Breast epithelium (tissue), 4 donors: ENCODE data around the gene SDR9C7. TPM values are rescaled to one million over a fixed set of nuclear protein-coding genes. Genes with fewer than 3 reads are reported as not detected.
"Not testable (repeated sequence)": the region's sequence is repeated elsewhere in the genome, so short reads cannot be mapped to it uniquely, and the experiment has no call there.

ENCODE experiments used
- DNase-seq, 2 donors: peaks; one replicate each; pipeline ENCODE4 v3.0.0-alpha.2; 2019; ENCODE audit warnings: low spot score in 2 of 2
- H3K27ac ChIP-seq, 2 donors: fragments of 200-600 bp; sonication (generic) in 1 of 2; one replicate each; pipeline ENCODE4 v1.5.1; 2016 to 2019; ENCODE audit warnings: mild to moderate bottlenecking in 1 of 2
- H3K27me3 ChIP-seq, 2 donors: fragments of 200-600 bp; sonication (generic) in 1 of 2; one replicate each; pipeline versions ENCODE4 v1.5.1 to v1.6.0; 2017 to 2019; ENCODE audit warnings: control low read depth in 1 of 2, mild to moderate bottlenecking in 1 of 2
- H3K36me3 ChIP-seq: fragments of 200-600 bp; one replicate; pipeline ENCODE4 v1.5.1; 2019
- H3K4me1 ChIP-seq, 2 donors: fragments of 200-600 bp; sonication (generic); one replicate each; pipeline ENCODE4 v1.5.1; 2016 to 2019; ENCODE audit warnings: control low read depth in 1 of 2
- H3K4me3 ChIP-seq, 3 donors: fragments of 200-600 bp; sonication (generic); 1 replicate in 2 of 3; 2 replicates in 1 of 3; pipeline ENCODE4 v1.5.1; 2016 to 2019; ENCODE audit warnings: mild to moderate bottlenecking in 3 of 3, moderate library complexity in 2 of 3
- H3K9me3 ChIP-seq, 2 donors: fragments of 200-600 bp; sonication (generic) in 1 of 2; one replicate each; pipeline ENCODE4 v1.5.1; 2016 to 2019; ENCODE audit warnings: control low read depth in 1 of 2
- POLR2A ChIP-seq: fragments of 450-650 bp; IDR thresholded peaks from one replicate; pipeline ENCODE4 v1.6.1; 2016; ENCODE audit warnings: antibody characterized with exemption, mild to moderate bottlenecking, moderate library complexity
- POLR2AphosphoS5 ChIP-seq, 3 donors: sonication (generic); formaldehyde crosslinking; IDR thresholded peaks; one replicate each; pipeline ENCODE4 v1.6.1; 2017; ENCODE audit warnings: antibody characterized with exemption in 3 of 3
- intact Hi-C: fragments of 100-400 bp; cut with DNase I; formaldehyde crosslinking; loops from one replicate; pipeline ENCODE4 v1.15.1; 2023; ENCODE audit warnings: low total_unique reads
- total RNA-seq, 3 donors: library from RNA; depleted of rRNA; stranded (reverse); fragments of >200 nt; gene quantifications; one replicate each; pipeline ENCODE4 v1.1.0, GENCODE V29; 2016
- TF ChIP-seq, protein P1 (sequence below), 3 donors: fragments of 450-650 bp; IDR thresholded peaks; one replicate each; pipeline ENCODE4 v1.5.1; 2016 to 2017; ENCODE audit warnings: antibody characterized with exemption in 3 of 3, mild to moderate bottlenecking in 3 of 3, moderate library complexity in 3 of 3

Gene SDR9C7
- total RNA-seq, 3 donors from 2014 or later = not detected

GRCh38 chr12:56947633-56948456, 13.6 kb upstream of the SDR9C7 start:
- intact Hi-C loops = no loop called here
- Histone ChIP-seq H3K4me1 (no peaks in the 10 kb centered on the region), H3K36me3 (no peaks in the 10 kb centered on the region), H3K4me3 (no peak overlapping the region), H3K9me3 (no peaks in the 10 kb centered on the region), H3K27ac (no peak overlapping the region), H3K27me3 (no peaks in the 10 kb centered on the region)
- TF ChIP-seq POLR2A = no peak
- TF ChIP-seq POLR2AphosphoS5 (IDR thresholded peaks at IDR 0.05) = no peak
- TF ChIP-seq, protein P1, sequence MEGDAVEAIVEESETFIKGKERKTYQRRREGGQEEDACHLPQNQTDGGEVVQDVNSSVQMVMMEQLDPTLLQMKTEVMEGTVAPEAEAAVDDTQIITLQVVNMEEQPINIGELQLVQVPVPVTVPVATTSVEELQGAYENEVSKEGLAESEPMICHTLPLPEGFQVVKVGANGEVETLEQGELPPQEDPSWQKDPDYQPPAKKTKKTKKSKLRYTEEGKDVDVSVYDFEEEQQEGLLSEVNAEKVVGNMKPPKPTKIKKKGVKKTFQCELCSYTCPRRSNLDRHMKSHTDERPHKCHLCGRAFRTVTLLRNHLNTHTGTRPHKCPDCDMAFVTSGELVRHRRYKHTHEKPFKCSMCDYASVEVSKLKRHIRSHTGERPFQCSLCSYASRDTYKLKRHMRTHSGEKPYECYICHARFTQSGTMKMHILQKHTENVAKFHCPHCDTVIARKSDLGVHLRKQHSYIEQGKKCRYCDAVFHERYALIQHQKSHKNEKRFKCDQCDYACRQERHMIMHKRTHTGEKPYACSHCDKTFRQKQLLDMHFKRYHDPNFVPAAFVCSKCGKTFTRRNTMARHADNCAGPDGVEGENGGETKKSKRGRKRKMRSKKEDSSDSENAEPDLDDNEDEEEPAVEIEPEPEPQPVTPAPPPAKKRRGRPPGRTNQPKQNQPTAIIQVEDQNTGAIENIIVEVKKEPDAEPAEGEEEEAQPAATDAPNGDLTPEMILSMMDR (IDR thresholded peaks at IDR 0.05) = no peak
- no peak for DNase-seq

GRCh38 chr12:56943878-56944277, 9.7 kb upstream of the SDR9C7 start:
- TF ChIP-seq, protein P1 (IDR thresholded peaks at IDR 0.05) = no peak
- TF ChIP-seq POLR2AphosphoS5 (IDR thresholded peaks at IDR 0.05) (no peak), POLR2A (no peak)
- no peak overlapping the region for H3K4me3 ChIP-seq
- intact Hi-C loops = no loop called here
- H3K27ac ChIP-seq = no peak overlapping the region
- H3K4me1 ChIP-seq = peaks cover 0 to 5% of the 10 kb centered on the region in 2 donors
- no peaks in the 10 kb centered on the region for H3K36me3 ChIP-seq
- no peaks in the 10 kb centered on the region for H3K27me3 ChIP-seq
- no peaks in the 10 kb centered on the region for H3K9me3 ChIP-seq
- no peak for DNase-seq

DNA sequence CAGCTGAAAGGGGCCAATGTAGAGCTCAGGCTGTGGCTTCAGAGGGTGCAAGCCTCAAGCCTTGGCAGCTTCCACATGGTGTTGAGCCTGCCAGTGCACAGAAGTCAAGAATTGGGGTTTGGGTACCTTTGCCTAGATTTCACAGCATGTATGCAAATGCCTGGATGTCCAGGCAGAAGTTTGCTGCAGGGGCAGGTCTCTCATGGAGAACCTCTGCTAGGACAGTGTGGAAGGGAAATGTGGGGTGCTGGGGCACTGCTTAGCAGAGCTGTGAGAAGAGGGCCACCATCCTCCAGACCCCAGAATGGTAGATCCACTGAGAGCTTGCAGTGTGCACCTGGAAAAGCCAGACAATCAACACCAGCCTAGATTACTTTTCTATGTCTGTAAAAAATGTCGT, 9.2 kb upstream of the SDR9C7 start:
- DNase-seq, H3K36me3 ChIP-seq, H3K4me1 ChIP-seq, H3K27me3 ChIP-seq, intact Hi-C loops, H3K4me3 ChIP-seq, H3K27ac ChIP-seq, H3K9me3 ChIP-seq: not testable (repeated sequence)

DNA sequence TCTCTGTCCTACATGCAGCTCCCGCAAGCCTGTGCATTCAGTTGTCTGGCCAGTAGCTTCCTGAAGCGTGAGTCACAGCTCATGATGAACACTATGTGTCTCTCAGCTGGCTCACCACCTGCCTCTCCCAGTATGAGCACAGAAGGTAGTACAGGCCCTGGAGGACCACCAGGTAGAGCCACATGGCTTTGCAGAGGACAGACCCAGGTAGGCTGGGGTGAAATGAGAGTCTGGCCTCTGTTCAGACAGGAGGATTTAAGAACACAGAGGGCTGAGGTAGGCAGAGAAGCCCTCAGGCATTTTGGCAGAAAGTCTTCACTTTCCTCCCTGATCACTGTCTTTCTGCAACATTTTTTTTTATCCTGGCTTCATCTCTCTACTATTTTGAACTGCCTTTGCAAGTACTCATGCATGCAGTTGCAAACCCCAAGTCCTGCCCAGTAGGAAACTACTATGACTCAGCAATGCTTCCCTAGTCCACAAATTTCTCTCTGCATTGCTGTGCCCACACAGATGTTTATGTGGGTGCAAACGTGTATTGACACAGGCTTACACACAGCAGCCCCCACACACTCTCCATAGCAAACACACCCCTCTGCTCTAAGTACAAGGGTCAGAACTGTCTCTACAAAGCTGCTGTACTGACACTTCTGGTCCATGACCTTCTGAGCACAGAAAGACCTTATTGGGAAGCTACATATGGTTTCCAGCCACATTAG, 7.2 kb upstream of the SDR9C7 start:
- Histone ChIP-seq H3K4me3 (no peak overlapping the region), H3K27ac (peak overlapping the region; percentile 34 to 61)
- peak in 1 of 2 donors; percentile 45 for DNase-seq

GRCh38 chr12:56940942-56941298, 6.7 kb upstream of the SDR9C7 start:
- H3K4me3 ChIP-seq, H3K36me3 ChIP-seq, DNase-seq, H3K27ac ChIP-seq, H3K4me1 ChIP-seq, intact Hi-C loops, H3K9me3 ChIP-seq, H3K27me3 ChIP-seq: not testable (repeated sequence)

More for the DNA sequence above, 7.2 kb upstream of the SDR9C7 start:
- Histone ChIP-seq H3K9me3 (no peaks in the 10 kb centered on the region), H3K36me3 (no peaks in the 10 kb centered on the region), H3K4me1 (peaks cover 0 to 5% of the 10 kb centered on the region in 2 donors), H3K27me3 (no peaks in the 10 kb centered on the region)
- TF ChIP-seq POLR2A (no peak), POLR2AphosphoS5 (IDR thresholded peaks at IDR 0.05) (no peak)
- TF ChIP-seq, protein P1 (IDR thresholded peaks at IDR 0.05) = no peak
- intact Hi-C loops = no loop called here

DNA sequence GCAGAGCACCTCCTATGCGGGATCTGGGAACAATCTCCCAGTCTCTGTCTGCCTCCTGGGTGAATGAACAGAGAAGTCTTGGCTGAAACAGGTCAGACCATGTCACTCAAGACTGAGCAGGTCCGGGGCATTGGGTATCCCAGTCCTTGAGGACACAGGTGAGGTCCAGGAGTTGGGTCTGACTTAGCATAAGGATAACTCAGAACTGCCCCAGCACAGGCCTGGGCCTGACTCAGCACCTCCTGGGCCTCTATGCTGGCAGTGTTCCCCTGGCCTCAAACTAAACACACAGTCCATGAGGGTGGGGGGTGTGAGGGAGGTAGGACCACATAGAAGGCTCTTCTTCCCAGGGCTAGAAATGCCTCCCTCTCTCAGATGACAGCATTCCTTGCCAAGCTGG, 1.5 kb upstream of the SDR9C7 start:
- no peak overlapping the region for H3K4me3 ChIP-seq
- H3K4me1 ChIP-seq = no peaks in the 10 kb centered on the region
- no peak overlapping the region for H3K27ac ChIP-seq
- H3K9me3 ChIP-seq = no peaks in the 10 kb centered on the region
- no peak for DNase-seq
- intact Hi-C loops = no loop called here
- no peaks in the 10 kb centered on the region for H3K27me3 ChIP-seq
- no peaks in the 10 kb centered on the region for H3K36me3 ChIP-seq
- TF ChIP-seq POLR2AphosphoS5 (IDR thresholded peaks at IDR 0.05) (no peak), POLR2A (no peak)
- TF ChIP-seq, protein P1 (IDR thresholded peaks at IDR 0.05) = no peak
